ENCODE measurements around the gene DSCAML1. TPM values are rescaled to one million over a fixed set of nuclear protein-coding genes. Genes with fewer than 3 reads are reported as not detected.

Gene DSCAML1
- total RNA-seq, 4 donors from 2014 or later, result 0.29 to 29.1 (median 3.4) TPM

DNA sequence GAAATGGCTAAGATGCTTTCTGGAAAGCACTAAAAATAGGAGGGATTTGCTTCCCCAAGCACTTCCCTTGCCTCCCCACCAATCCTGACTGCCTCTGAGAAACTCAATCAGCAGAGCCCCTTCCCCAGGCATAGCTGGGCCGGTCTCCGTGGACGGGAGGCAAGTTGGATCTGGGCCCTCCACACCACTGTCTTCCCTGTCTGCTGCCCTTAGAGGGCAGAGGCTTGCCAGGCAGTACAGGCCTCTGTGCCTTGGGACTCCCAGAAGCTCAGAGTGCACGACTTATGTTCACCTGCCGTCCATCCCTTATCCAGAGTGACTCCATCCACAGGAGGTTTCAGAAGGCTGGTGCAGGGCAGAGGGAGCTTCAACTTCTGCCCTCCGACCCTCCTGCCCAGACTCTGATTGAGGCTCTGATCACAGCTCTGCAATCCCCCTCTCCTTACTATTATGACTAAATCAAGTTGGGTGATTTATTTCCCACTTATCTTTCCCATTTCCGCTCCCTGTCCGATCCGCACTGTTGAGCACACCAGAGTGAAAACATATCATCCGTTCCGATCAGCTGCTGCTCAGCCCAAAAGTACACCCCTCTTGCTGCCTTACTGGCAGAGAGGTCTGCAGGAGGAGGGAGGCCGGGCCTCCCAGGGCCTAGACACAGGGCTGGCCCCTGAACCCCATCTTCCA, 71.8 kb downstream of the DSCAML1 start:
- no peaks in the 10 kb centered on the region for H3K4me1 ChIP-seq
- no peak overlapping the region for H3K4me3 ChIP-seq
- TF ChIP-seq CTCF (IDR thresholded peaks at IDR 0.05) (no peak), POLR2A (IDR thresholded peaks at IDR 0.05) (no peak)
- H3K27me3 ChIP-seq, result no peaks in the 10 kb centered on the region
- DNase-seq, result no peak
- intact Hi-C loops (cut with DNase I; ENCODE audit: low total_unique reads), result no loop called here
- H3K9me3 ChIP-seq, result no peaks in the 10 kb centered on the region
- H3K36me3 ChIP-seq, result no peaks in the 10 kb centered on the region
- H3K27ac ChIP-seq, result no peak overlapping the region

DNA sequence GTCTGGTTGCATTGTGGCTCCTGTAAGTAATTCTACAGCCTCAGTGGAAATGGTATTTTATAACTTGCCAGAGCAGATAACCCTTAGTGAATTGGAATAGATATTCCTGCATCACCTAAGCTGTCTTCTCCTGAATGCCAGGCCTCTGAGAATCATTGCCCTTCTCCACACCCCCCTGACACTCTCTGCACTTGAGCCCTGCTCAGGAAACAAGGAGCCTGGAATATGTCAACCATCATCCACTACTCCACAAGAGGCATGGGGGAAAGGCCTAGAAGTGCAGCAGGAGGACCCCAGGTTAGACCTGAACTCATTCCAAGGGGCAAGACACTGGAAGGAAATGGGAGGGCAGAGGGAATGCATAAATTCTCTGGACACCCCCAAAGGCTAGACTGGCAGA, 72.4 kb downstream of the DSCAML1 start:
- TF ChIP-seq CTCF (IDR thresholded peaks at IDR 0.05) (no peak), POLR2A (IDR thresholded peaks at IDR 0.05) (no peak)
- Histone ChIP-seq H3K36me3 (no peaks in the 10 kb centered on the region), H3K4me1 (no peaks in the 10 kb centered on the region), H3K9me3 (no peaks in the 10 kb centered on the region), H3K27ac (no peak overlapping the region), H3K4me3 (no peak overlapping the region), H3K27me3 (no peaks in the 10 kb centered on the region)
- intact Hi-C loops (cut with DNase I; ENCODE audit: low total_unique reads), result no loop called here
- DNase-seq, result no peak

- intact Hi-C loops (cut with DNase I; ENCODE audit: low total_unique reads), result no loop called here
- no peak for DNase-seq
- no peak for TF ChIP-seq POLR2A (IDR thresholded peaks at IDR 0.05)
- TF ChIP-seq CTCF (IDR thresholded peaks at IDR 0.05), result no peak
- Histone ChIP-seq H3K9me3 (no peaks in the 10 kb centered on the region), H3K27me3 (no peaks in the 10 kb centered on the region), H3K4me1 (no peaks in the 10 kb centered on the region), H3K36me3 (no peaks in the 10 kb centered on the region), H3K4me3 (no peak overlapping the region), H3K27ac (peak overlapping the region in 1 of 2 donors; percentile 18)
Observed at GRCh38 chr11:117724104-117724503, 72.9 kb downstream of the DSCAML1 start.

- Histone ChIP-seq H3K4me1 (no peaks in the 10 kb centered on the region), H3K9me3 (no peaks in the 10 kb centered on the region), H3K36me3 (no peaks in the 10 kb centered on the region), H3K27ac (peak overlapping the region; percentile 18 to 21), H3K4me3 (no peak overlapping the region), H3K27me3 (no peaks in the 10 kb centered on the region)
- DNase-seq, result peak in 1 of 2 donors; percentile 30
- no peak for TF ChIP-seq CTCF (IDR thresholded peaks at IDR 0.05)
- no peak for TF ChIP-seq POLR2A (IDR thresholded peaks at IDR 0.05)
- intact Hi-C loops (cut with DNase I; ENCODE audit: low total_unique reads), result no loop called here
Observed at GRCh38 chr11:117723277-117724024, 73.6 kb downstream of the DSCAML1 start.

GRCh38 chr11:117722082-117722481, 74.9 kb downstream of the DSCAML1 start:
- H3K27me3 ChIP-seq, result no peaks in the 10 kb centered on the region
- no peaks in the 10 kb centered on the region for H3K4me1 ChIP-seq
- peak overlapping the region in 1 of 2 donors; percentile 58 for H3K27ac ChIP-seq
- intact Hi-C loops (cut with DNase I; ENCODE audit: low total_unique reads), result no loop called here
- DNase-seq, result peak; percentile 31 to 57
- TF ChIP-seq CTCF (IDR thresholded peaks at IDR 0.05) (no peak), POLR2A (IDR thresholded peaks at IDR 0.05) (no peak)
- H3K4me3 ChIP-seq, result no peak overlapping the region
- H3K36me3 ChIP-seq, result no peaks in the 10 kb centered on the region
- H3K9me3 ChIP-seq, result no peaks in the 10 kb centered on the region

Measured in uterus (tissue), 4 donors.